Measurements from ENCODE around the gene AQP11.
"Not testable (repeated sequence)": the region's sequence is repeated elsewhere in the genome, so short reads cannot be mapped to it uniquely, and the experiment has no call there.

Gene AQP11, protein sequence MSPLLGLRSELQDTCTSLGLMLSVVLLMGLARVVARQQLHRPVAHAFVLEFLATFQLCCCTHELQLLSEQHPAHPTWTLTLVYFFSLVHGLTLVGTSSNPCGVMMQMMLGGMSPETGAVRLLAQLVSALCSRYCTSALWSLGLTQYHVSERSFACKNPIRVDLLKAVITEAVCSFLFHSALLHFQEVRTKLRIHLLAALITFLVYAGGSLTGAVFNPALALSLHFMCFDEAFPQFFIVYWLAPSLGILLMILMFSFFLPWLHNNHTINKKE

DNA sequence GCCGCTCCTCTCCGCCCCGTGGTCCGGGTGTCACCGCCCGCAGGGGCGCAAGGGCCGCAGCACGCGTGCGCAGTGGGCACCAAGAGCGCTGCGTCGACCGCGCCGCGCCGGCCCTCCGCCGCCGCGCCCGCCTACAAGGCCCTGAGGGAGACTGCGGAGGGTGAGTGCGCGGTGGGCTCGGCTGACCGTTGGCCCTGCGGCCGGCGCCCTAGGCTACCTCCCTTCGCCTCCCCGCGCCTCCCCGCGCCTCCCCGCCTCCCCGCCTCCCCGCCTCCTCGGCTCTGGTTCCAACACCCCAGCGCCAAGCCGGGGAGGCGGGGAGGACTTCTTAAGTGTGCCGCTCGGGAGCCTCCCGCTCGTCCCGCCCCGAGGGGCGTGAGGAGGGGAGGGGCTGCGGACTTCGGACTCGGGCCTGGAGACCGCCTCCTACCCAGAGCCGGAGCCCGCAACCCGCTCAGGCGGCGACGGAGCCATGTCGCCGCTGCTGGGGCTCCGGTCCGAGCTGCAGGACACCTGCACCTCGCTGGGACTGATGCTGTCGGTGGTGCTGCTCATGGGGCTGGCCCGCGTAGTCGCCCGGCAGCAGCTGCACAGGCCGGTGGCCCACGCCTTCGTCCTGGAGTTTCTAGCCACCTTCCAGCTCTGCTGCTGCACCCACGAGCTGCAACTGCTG, at the start of gene AQP11:
Gene AQP11 (plus strand): TSS at position 433 of the 673 bp plus-strand sequence. CDS start 40 bp downstream, at position 473.
- H3K4me3 ChIP-seq (ENCODE audit: low read depth in 1 of 5, low read length in 5 of 5): peak within 1 kb of the TSS; percentile 71 to 93 (median 85)
- peaks cover 0 to 22% (median 20%) of the 10 kb centered on the region in 5 donors for H3K4me1 ChIP-seq (ENCODE audit: control insufficient read depth in 5 of 5, insufficient read depth in 5 of 5, low read length in 5 of 5)
- H3K27ac ChIP-seq (ENCODE audit: low read depth, low read length): peak within 1 kb of the TSS; percentile 74
- H3K9ac ChIP-seq (ENCODE audit: low read length in 5 of 5): peak within 1 kb of the TSS; percentile 26 to 72 (median 70)
- H3K36me3 ChIP-seq (ENCODE audit: control insufficient read depth in 5 of 5, insufficient read depth in 5 of 5, low read length in 5 of 5): no peaks in the 10 kb centered on the region
- H3K27me3 ChIP-seq (ENCODE audit: control insufficient read depth in 5 of 5, insufficient read depth in 4 of 5, low read length in 5 of 5): no peaks in the 10 kb centered on the region
- H3K9me3 ChIP-seq (ENCODE audit: control insufficient read depth in 5 of 5, low read length in 5 of 5): no peaks in the 10 kb centered on the region

DNA sequence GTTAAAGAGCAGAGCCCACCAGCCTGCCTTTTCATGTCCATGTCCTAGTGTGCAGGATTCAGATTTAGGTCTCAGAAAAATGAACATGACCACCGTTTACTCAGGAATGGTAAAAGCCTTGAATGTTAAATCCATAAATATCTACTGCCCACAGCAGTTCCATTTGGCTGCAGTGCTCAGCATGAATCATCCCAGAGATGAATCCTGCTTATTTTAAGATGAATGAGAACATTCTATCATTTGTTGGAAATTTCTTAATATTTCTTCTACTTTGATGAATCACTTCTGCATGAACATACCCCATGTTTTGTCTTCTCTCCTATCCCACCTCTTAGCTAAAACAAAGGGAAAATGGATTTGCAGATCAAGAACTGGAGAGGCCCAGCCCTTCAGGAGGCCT, 47.5 kb upstream of the AQP11 start:
- Histone ChIP-seq H3K27ac (ENCODE audit: low read depth, low read length) (no peak overlapping the region), H3K27me3 (ENCODE audit: control insufficient read depth in 5 of 5, insufficient read depth in 4 of 5, low read length in 5 of 5) (no peaks in the 10 kb centered on the region), H3K9me3 (ENCODE audit: control insufficient read depth in 5 of 5, low read length in 5 of 5) (no peaks in the 10 kb centered on the region), H3K4me1 (ENCODE audit: control insufficient read depth in 5 of 5, insufficient read depth in 5 of 5, low read length in 5 of 5) (no peaks in the 10 kb centered on the region), H3K9ac (ENCODE audit: low read length in 5 of 5) (no peak overlapping the region), H3K36me3 (ENCODE audit: control insufficient read depth in 5 of 5, insufficient read depth in 5 of 5, low read length in 5 of 5) (no peaks in the 10 kb centered on the region), H3K4me3 (ENCODE audit: low read depth in 1 of 5, low read length in 5 of 5) (no peak overlapping the region)

DNA sequence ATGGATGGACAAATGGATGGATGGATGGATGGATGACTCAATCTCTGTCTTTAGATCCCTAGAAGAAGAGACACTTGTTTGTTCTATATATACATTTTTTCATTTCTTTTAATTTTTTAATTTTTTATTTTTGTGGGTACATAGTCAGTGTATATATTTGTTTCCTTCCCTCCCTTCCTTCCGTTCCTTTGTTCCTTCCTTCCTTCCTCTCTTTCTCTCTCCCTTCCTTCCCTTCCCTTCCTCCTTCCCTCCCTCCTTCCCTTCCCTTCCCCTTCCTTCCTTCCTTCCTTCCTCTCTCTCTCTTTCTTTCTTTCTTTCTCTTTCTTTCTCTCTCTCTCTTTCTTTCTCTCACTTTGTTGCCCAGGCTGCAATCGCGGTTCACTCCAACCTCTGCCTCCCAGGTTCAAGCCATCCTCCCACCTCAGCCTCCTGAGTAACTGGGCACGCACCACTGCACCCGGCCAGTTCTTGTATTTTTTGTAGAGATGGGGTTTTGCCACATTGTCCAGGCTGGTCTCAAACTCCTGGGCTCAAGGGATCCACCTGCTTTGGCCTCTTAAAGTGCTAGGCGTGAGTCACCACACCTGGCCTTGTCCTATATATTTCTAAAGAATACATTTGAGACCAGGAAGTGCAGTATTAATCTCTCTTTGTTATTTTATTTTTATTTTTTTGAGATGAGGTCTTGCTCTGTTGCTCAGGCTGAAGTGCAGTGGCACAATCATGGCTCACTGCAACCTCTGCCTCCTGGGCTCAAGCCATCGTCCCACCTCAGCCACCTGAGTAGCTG, 42.5 kb upstream of the AQP11 start:
- Histone ChIP-seq H3K9me3 (ENCODE audit: control insufficient read depth in 5 of 5, low read length in 5 of 5) (no peaks in the 10 kb centered on the region), H3K4me1 (ENCODE audit: control insufficient read depth in 5 of 5, insufficient read depth in 5 of 5, low read length in 5 of 5) (peaks cover 0 to 3% (median 0%) of the 10 kb centered on the region in 5 donors), H3K36me3 (ENCODE audit: control insufficient read depth in 5 of 5, insufficient read depth in 5 of 5, low read length in 5 of 5) (no peaks in the 10 kb centered on the region), H3K27me3 (ENCODE audit: control insufficient read depth in 5 of 5, insufficient read depth in 4 of 5, low read length in 5 of 5) (no peaks in the 10 kb centered on the region), H3K27ac (ENCODE audit: low read depth, low read length) (no peak overlapping the region), H3K4me3 (ENCODE audit: low read depth in 1 of 5, low read length in 5 of 5) (no peak overlapping the region), H3K9ac (ENCODE audit: low read length in 5 of 5) (no peak overlapping the region)

DNA sequence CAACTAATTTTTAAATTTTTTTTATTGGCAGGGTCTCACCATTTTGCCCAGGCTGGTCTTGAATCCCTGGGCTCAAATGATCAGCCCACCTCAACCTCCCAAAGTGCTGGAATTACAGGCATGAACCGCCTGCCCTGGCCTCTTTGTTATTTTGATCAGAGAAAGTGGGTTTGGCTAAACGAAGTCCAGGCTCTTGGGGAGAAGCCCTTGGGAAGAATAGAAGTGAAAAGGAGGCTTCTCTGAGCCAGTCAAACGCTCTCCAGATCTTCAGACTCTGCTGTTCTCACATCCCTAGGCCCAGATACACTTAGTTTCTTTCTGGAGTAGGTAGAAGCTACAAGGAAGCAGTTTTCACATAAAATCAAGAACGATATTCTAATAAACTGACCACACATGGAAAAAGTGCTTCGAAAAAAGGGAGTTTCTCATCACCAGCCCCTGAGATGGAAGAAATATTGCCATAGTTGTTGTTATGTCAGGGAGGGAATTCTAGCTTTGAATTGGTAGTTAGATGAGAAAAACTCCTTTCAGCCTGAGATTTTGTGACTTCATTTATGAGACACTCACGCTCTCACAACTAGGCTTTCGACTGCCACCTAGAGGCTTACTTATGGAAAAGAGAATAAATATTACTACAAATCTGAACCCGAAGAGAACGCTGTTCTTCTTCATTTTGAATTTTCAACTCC, 41.7 kb upstream of the AQP11 start:
- Histone ChIP-seq H3K27me3 (ENCODE audit: control insufficient read depth in 5 of 5, insufficient read depth in 4 of 5, low read length in 5 of 5) (no peaks in the 10 kb centered on the region), H3K36me3 (ENCODE audit: control insufficient read depth in 5 of 5, insufficient read depth in 5 of 5, low read length in 5 of 5) (no peaks in the 10 kb centered on the region), H3K9me3 (ENCODE audit: control insufficient read depth in 5 of 5, low read length in 5 of 5) (no peaks in the 10 kb centered on the region), H3K4me1 (ENCODE audit: control insufficient read depth in 5 of 5, insufficient read depth in 5 of 5, low read length in 5 of 5) (peaks cover 0 to 3% (median 0%) of the 10 kb centered on the region in 5 donors), H3K4me3 (ENCODE audit: low read depth in 1 of 5, low read length in 5 of 5) (no peak overlapping the region), H3K9ac (ENCODE audit: low read length in 5 of 5) (no peak overlapping the region), H3K27ac (ENCODE audit: low read depth, low read length) (no peak overlapping the region)

DNA sequence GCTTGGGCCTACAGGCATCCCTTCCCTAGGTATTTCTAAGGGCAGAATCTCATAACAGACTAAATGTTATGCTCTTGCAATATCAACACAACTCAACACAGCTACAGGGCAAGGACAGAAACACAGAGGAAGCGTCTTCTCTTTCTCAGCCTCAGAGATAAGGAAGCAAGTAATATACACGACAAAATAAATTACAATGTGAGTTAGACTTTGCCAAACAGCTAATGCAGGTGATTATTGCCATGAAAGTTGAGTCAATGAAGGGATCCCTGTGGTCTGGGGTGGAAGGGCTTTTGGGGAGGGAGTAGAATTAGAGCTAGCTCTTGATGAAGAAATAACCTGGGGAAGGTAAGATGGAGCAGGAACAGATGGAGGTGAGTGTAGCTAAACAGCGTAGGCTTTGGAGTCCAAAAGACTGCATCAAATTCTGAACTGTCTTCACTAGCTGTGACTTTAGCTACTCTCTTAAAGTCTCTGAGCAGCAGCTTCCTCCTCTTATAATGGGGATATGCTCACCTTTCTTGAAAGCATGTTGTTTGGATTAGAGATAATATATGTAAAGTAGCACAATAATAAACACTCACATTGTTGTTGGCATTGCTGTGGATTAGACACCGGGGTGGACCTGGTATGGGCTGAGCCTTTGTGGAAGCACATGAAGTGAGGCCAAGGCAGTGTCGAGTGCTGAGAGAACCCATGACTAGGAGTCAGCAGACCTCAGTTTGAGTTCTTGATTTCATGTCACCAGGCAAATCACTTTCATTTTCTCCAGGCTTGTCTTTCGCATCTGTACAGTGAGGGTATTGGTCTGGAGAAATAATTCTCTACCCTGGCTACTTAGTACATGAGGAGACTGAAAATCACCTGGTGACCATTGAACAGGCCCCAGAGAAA, 41.0 kb upstream of the AQP11 start:
- H3K4me1 ChIP-seq (ENCODE audit: control insufficient read depth in 5 of 5, insufficient read depth in 5 of 5, low read length in 5 of 5): peaks cover 0 to 3% (median 0%) of the 10 kb centered on the region in 5 donors
- no peaks in the 10 kb centered on the region for H3K27me3 ChIP-seq (ENCODE audit: control insufficient read depth in 5 of 5, insufficient read depth in 4 of 5, low read length in 5 of 5)
- no peaks in the 10 kb centered on the region for H3K9me3 ChIP-seq (ENCODE audit: control insufficient read depth in 5 of 5, low read length in 5 of 5)
- peak overlapping the region in 1 of 5 donors; percentile 32 for H3K9ac ChIP-seq (ENCODE audit: low read length in 5 of 5)
- no peaks in the 10 kb centered on the region for H3K36me3 ChIP-seq (ENCODE audit: control insufficient read depth in 5 of 5, insufficient read depth in 5 of 5, low read length in 5 of 5)
- H3K27ac ChIP-seq (ENCODE audit: low read depth, low read length): no peak overlapping the region
- H3K4me3 ChIP-seq (ENCODE audit: low read depth in 1 of 5, low read length in 5 of 5): no peak overlapping the region

DNA sequence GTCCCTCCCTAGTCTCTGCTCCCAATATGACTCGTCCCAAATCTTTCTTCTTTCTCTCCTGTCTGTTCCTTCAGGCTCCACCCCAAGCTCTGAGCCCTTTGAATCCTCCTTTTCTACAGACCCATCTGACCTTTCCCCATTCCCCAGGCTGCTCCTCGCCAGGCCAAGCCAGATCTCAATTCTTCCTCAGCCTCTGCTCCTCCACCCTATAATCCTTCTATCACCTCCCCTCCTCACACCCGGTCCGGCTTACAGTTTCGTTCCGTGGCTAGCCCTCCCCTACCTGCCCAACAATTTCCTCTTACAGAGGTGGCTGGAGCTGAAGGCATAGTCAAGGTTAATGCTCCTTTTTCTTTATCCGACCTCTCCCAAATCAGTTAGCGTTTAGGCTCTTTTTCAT, 38.3 kb upstream of the AQP11 start:
- H3K4me3 ChIP-seq (ENCODE audit: low read depth in 1 of 5, low read length in 5 of 5); H3K9me3 ChIP-seq (ENCODE audit: control insufficient read depth in 5 of 5, low read length in 5 of 5); H3K9ac ChIP-seq (ENCODE audit: low read length in 5 of 5); H3K27me3 ChIP-seq (ENCODE audit: control insufficient read depth in 5 of 5, insufficient read depth in 4 of 5, low read length in 5 of 5); H3K4me1 ChIP-seq (ENCODE audit: control insufficient read depth in 5 of 5, insufficient read depth in 5 of 5, low read length in 5 of 5); H3K36me3 ChIP-seq (ENCODE audit: control insufficient read depth in 5 of 5, insufficient read depth in 5 of 5, low read length in 5 of 5); H3K27ac ChIP-seq (ENCODE audit: low read depth, low read length): not testable (repeated sequence)

DNA sequence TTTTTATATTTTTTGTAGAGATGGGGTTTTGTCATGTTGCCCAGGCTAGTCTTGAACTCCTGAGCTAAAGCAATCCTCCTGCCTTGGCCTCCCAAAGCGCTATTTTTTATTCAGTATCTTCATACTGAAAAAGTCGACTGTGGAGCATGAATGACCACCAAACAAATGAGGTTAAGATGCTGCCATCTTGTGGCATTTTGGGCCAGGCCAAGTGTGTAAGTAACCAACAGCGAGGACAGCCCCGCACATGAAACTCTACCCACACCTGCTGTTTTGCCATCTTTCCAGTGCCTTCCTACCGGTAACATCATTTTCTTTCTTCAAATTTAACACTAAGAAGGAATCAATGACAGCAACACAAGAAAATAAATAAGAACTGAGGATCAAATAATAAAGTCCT, 32.2 kb upstream of the AQP11 start:
- no peaks in the 10 kb centered on the region for H3K9me3 ChIP-seq (ENCODE audit: control insufficient read depth in 5 of 5, low read length in 5 of 5)
- no peak overlapping the region for H3K9ac ChIP-seq (ENCODE audit: low read length in 5 of 5)
- H3K4me1 ChIP-seq (ENCODE audit: control insufficient read depth in 5 of 5, insufficient read depth in 5 of 5, low read length in 5 of 5): no peaks in the 10 kb centered on the region

DNA sequence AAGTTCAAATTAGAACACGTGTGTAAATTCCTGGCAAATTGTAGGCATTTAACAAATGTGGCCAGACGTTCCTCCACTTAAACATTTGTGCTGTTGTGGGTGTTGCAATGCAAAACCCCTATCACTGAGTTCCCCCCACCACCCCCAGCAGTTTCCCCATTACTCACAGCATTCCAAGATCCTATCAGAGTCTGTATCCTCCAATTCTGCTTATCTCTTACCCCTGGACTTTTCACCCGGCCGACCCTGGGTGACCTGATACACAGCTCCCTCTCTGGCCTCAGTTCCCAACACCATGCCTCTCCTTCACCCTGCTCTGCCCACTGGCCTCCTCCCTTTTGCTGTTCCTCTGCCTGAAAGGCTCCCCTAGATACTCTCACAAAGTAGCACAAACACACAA, 31.4 kb upstream of the AQP11 start:
- Histone ChIP-seq H3K4me3 (ENCODE audit: low read depth in 1 of 5, low read length in 5 of 5) (no peak overlapping the region), H3K9me3 (ENCODE audit: control insufficient read depth in 5 of 5, low read length in 5 of 5) (peaks cover 0 to 3% (median 0%) of the 10 kb centered on the region in 5 donors), H3K4me1 (ENCODE audit: control insufficient read depth in 5 of 5, insufficient read depth in 5 of 5, low read length in 5 of 5) (no peaks in the 10 kb centered on the region), H3K27me3 (ENCODE audit: control insufficient read depth in 5 of 5, insufficient read depth in 4 of 5, low read length in 5 of 5) (no peaks in the 10 kb centered on the region), H3K27ac (ENCODE audit: low read depth, low read length) (no peak overlapping the region), H3K36me3 (ENCODE audit: control insufficient read depth in 5 of 5, insufficient read depth in 5 of 5, low read length in 5 of 5) (no peaks in the 10 kb centered on the region), H3K9ac (ENCODE audit: low read length in 5 of 5) (no peak overlapping the region)

More for the DNA sequence above, 32.2 kb upstream of the AQP11 start:
- no peak overlapping the region for H3K4me3 ChIP-seq (ENCODE audit: low read depth in 1 of 5, low read length in 5 of 5)
- H3K27ac ChIP-seq (ENCODE audit: low read depth, low read length): no peak overlapping the region
- H3K36me3 ChIP-seq (ENCODE audit: control insufficient read depth in 5 of 5, insufficient read depth in 5 of 5, low read length in 5 of 5): no peaks in the 10 kb centered on the region
- H3K27me3 ChIP-seq (ENCODE audit: control insufficient read depth in 5 of 5, insufficient read depth in 4 of 5, low read length in 5 of 5): no peaks in the 10 kb centered on the region

DNA sequence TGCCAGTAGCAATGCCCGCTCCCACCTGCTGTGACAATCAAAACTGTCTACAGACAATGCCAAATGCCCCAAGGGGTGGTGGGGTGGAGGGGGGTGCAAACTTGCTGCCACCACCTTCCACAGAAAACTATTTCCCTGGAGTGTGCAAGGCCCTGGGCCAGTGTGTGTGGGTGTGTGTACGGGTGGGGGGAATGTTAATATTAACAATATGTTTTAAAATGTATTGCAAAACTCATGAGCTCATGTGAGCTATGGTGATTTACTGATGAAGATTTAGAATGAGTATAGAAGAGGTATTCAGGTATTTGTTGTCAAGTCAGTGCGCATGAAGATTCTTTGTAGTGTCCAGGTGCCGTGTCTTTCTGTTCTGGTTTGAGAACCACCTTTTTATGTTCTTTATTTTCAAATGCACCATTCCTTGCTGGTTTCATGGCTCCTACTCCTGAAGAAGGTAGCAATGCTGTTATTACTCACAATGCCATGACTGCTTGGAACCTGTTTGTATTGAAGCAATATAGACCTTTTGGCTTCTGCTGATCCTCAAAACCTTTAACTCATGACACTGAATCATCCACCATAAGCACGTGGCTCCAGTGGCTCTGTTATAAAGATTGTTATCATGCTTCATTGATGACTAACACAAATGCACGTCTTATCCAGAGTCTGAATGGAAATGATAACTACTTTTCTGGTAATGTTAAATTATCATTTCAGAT, 29.9 kb upstream of the AQP11 start:
- Histone ChIP-seq H3K27ac (ENCODE audit: low read depth, low read length) (no peak overlapping the region), H3K27me3 (ENCODE audit: control insufficient read depth in 5 of 5, insufficient read depth in 4 of 5, low read length in 5 of 5) (no peaks in the 10 kb centered on the region)

More for the DNA sequence above, 29.9 kb upstream of the AQP11 start:
- H3K36me3 ChIP-seq (ENCODE audit: control insufficient read depth in 5 of 5, insufficient read depth in 5 of 5, low read length in 5 of 5): no peaks in the 10 kb centered on the region
- peaks cover 0 to 3% (median 0%) of the 10 kb centered on the region in 5 donors for H3K9me3 ChIP-seq (ENCODE audit: control insufficient read depth in 5 of 5, low read length in 5 of 5)
- H3K4me3 ChIP-seq (ENCODE audit: low read depth in 1 of 5, low read length in 5 of 5): no peak overlapping the region
- no peaks in the 10 kb centered on the region for H3K4me1 ChIP-seq (ENCODE audit: control insufficient read depth in 5 of 5, insufficient read depth in 5 of 5, low read length in 5 of 5)
- H3K9ac ChIP-seq (ENCODE audit: low read length in 5 of 5): no peak overlapping the region
